NCI-H2171 treated with DMSO at 0.1 percent for 48 hours (cell line): ENCODE results near the gene ZNF260.

Source experiments
- DNase-seq: peaks from one replicate; lab custom pipeline; 2025; lab: John Stamatoyannopoulos, UW

The ZNF260 gene

GRCh38 chr19:36489920-36490415, 38.1 kb downstream of the ZNF260 start:
- DNase-seq = peak; percentile 96

- peak; percentile 98 for DNase-seq
Observed at GRCh38 chr19:36489118-36489919, 38.8 kb downstream of the ZNF260 start, which contains the start of gene ZNF566. Gene ZNF566 (minus strand): TSS chr19:36489561. CDS start chr19:36476557, 13,004 bp downstream.

- peak; percentile 78 for DNase-seq
Observed at GRCh38 chr19:36488846-36489117, 39.3 kb downstream of the ZNF260 start.

- DNase-seq = no peak
Observed at GRCh38 chr19:36488118-36488845, 39.8 kb downstream of the ZNF260 start.

GRCh38 chr19:36483653-36484052, 44.4 kb downstream of the ZNF260 start:
- DNase-seq = no peak

GRCh38 chr19:36482876-36483275, 45.2 kb downstream of the ZNF260 start:
- no peak for DNase-seq
